AML-193 (cell line): ENCODE data around the gene ADCYAP1R1.

Experiments used
- DNase-seq, 2 experiments: peaks; one replicate each; lab custom pipeline; 2025; lab: John Stamatoyannopoulos, UW

ADCYAP1R1 gene

DNA sequence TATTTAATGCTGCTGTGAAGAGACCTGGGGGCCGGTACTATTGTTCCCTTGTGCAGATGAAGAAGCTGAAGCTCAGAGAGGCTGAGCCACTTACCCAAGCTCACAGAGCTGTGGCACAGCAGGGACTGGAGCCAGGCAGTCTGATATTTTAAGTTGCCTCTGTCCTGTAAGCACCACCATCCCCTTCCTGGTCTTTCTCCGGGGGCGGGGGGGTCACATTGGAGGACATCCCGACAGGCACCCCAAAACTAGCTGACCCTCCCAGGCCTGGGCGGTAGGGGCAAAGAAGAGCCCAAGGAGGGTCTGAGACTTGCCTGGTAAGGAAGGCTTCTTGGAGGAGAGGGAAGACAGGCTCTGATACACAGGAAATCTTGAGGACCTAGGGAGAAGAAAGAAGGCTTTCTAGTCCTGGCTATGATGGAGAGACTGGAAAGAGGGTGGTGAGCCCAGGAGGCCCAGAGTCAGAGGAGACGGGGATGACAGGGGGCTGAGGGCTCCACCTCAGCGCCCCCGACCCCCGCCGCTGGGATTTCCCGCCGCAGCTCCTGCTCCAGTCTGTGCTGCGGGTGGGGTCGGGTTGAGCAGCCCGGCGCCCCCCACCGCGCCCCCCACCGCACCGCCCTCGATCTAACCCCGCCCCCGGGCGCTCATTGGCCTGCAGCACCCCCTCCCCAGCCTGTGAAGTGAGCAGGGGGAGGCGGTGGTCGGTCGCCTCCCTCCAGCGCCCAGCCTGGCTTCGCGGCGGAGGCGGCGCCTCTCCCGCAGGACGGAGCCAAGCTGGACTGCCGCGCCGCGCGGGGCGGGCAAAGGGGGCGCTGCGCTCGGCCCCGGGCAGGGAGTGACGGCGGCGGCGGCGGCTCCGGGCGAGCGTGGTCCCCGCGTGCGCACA is at the start of gene ADCYAP1R1:
Gene ADCYAP1R1, plus strand, starts transcription at position 711 of the 889 bp plus-strand sequence. CDS start 10,957 bp downstream, outside the sequence.
- no peak for DNase-seq

DNA sequence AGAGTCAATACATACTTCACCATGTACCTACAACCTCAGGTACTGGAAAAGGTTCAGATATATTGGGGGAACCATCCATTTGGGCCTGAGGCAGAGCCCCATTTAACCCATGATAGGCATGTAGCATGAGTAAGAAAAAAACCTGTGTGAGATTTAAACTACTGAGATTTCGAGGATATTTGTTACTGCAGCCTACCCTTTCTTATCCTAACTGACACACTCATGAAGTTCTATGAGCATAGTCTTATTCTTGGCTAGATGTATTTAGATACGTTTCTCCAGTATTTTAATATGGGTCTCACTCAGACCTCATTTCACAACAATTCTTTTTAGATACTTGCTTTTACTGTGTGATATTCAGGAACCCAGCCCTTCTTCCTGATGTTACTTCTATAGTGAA is 49.0 kb upstream of the ADCYAP1R1 start:
- no peak for DNase-seq

DNA sequence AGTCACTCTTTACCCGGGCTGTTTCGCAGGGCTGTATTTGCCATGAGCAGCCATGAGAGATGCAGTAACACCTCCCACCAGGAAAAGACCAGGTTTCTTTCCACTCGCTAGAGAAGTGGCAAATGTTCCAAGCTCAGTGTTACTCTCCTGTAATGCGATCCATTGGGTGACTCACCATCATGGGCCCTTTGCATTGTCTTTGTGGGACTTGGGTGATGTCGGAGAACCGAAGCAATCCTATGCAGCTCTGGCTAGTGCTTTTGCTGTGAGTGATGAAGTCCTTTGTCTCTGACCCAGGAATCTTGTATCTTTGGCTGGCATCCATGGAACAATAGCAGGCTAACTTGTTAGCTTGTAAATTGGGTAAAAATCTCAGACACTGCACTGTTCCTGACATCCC is 48.4 kb upstream of the ADCYAP1R1 start:
- no peak for DNase-seq

GRCh38 chr7:31004393-31004792 is 47.7 kb upstream of the ADCYAP1R1 start:
- DNase-seq: no peak

GRCh38 chr7:31006857-31007256 is 45.3 kb upstream of the ADCYAP1R1 start:
- DNase-seq: no peak

- DNase-seq: no peak
Measured at GRCh38 chr7:31007634-31008033, 44.5 kb upstream of the ADCYAP1R1 start.

DNA sequence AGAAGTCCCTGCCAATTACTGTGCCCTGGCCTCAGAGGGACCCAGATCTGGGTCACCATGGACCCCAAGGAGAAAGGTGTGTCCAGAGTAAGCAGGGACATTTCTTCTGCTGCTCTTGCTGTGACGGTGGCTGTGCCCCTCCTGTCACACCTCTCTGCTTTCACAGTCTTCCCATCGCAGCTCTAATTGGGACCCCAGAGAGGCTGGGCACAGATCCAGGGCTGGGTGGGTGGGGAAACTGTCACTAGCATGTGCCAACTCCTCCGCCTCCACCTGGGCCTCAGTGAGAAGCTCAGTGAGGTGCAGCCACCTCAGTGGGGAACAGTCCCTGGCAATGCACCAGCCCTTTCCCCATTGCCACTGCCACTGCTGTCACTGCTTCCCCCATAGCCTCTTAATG is 37.3 kb upstream of the ADCYAP1R1 start:
- DNase-seq: no peak

DNA sequence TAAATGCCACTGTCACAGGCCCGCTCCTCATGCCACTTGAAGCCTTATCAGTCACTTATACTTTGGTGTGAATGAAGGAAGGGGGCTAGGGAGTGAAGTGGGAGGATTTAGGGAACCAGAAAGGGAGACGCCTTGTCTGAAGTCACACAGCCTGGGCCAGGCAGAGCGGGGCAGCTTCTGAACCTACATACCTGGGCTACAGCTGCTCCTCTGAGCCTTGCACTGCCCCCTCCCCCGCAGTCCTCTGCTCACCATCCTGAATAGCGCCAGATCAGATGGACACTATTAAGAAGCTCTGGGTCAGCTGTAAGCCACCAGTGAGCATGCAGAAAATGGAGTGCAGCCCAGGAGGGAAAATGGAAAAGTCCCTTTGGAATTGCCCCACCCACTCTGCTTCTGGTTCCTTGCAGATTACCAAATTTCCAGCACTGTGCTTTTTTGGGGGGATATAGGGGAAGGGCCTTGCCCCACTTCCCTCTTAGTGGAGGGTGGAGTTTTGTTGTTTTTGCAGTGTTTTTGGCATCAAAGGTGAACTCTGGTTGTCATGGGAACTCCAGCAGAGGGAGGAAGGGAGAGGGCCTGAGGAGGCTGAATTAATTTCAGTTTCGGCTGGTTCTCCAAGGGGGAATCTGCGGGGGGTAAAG is 35.0 kb upstream of the ADCYAP1R1 start:
- DNase-seq: no peak

- no peak for DNase-seq
Measured at GRCh38 chr7:31017721-31018120, 34.4 kb upstream of the ADCYAP1R1 start.

DNA sequence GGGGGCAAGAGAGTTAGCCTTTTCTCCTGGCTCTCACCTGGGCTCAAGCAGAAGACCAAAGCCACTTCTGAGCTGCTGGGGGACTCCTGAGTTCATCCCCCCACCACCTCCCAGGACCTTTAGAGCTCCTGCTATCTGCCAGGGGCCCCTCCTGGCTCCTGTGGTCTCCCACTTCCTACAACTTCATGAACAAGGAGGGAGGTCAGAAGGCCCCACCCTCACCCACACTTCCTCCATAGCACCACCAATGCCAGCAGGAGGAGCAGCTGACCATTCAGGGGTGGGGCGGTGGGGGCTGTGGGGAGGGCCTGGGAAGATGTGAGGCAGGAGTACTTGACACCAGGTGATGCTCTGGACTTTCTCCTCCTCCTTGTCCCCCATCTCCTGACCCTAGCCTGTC is 32.6 kb upstream of the ADCYAP1R1 start:
- DNase-seq: no peak

DNA sequence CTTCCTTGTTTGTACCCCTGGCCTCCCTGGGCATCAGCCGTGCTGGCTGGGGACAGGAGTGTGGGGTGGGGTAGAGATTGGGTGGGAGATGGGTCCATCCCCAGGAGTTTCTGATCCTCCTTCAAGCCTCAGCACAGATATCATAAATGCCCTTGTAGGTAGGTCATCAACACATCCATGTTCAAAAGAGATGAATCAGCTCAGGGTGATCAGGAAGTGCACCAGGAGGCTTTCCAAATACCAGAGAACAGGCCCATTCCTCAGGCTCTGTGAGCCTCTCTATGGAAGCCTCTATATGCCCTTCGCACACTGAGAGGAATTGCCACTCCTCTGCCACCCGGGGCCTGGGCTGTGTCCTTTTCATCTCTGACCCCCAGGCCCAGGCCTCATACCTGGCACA is 31.9 kb upstream of the ADCYAP1R1 start:
- DNase-seq: no peak

DNA sequence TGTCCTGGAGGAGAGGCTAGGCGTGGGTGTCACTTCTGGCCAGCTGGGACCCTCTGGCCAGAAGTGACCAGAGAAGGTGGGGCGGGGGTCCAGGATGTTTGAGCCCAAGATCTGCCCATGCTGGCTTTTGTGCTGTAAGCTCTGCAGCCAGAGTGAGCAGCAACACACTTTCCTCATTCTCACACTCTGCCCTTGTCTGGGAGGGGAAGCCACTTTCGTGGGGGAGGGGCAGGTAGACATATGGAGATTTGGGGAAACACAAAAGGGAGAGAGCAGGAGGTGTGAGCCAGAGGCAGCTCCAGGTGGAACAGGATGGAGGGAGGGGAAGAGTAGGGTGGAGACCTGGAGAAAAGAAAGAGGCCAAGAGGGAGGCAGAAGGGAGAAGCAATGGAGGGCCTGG is 31.5 kb upstream of the ADCYAP1R1 start:
- DNase-seq: no peak

DNA sequence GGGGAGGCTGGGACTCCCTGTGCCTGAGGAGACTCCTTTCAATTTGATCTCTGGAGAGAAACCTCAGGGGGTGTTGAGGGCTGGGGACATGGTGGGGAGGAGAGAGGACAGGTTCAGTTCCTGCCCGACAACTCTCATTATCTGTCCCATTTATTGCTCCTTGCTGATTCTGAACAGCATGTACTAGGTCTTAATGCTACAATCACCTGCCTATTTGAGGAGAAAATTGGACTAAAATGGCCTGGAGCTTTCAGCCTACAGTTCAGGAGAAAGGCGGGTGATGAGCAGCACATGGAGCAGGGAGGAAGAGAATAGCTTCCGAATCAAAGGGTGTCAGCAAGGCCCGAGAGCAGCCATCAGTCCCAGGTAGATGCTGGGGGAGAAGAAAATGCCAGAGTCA is 30.0 kb upstream of the ADCYAP1R1 start:
- DNase-seq: no peak

- no peak for DNase-seq
Measured at GRCh38 chr7:31022726-31023125, 29.4 kb upstream of the ADCYAP1R1 start.

DNA sequence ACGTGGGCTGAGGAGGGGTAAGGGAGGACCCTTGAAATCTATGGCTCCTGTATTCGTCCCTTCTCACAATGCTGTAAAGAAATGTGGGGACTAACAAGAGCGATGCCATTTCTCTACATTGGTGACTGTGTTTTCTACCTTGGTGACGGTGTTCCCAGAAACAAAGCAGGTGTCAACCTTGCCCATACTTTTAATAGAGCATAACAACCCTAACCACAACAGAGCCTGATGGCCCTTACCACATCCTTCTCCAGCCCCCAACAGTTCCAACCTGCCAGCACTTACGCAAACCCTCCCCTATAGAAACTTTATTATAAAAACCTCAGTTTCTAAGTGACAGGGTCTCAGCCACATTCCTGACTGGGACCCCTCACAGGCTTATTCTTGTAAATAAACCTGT is 28.2 kb upstream of the ADCYAP1R1 start:
- no peak for DNase-seq

- no peak for DNase-seq
Measured at GRCh38 chr7:31027161-31027965, 24.7 kb upstream of the ADCYAP1R1 start.

DNA sequence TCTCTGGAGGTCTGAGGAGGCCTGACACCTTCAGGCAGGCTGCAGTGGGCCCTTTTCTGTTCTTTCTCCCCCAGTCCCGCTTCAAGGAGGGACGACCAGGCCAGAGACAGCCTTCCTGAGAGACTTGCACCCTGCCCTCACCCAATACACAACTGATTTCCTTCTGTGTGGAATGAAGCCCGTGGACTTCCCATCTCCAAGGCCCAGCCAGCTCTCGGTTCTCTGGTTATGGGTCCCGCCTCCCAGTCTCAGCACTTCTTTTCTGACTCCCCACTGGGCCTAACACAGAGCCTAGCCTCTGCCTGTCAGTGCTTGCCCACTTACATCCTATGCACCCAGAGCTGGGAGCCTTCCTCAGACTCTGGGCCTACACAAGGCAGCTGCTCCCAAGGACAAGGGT is 24.1 kb upstream of the ADCYAP1R1 start:
- no peak for DNase-seq

GRCh38 chr7:31028417-31028992 is 23.6 kb upstream of the ADCYAP1R1 start:
- no peak for DNase-seq

DNA sequence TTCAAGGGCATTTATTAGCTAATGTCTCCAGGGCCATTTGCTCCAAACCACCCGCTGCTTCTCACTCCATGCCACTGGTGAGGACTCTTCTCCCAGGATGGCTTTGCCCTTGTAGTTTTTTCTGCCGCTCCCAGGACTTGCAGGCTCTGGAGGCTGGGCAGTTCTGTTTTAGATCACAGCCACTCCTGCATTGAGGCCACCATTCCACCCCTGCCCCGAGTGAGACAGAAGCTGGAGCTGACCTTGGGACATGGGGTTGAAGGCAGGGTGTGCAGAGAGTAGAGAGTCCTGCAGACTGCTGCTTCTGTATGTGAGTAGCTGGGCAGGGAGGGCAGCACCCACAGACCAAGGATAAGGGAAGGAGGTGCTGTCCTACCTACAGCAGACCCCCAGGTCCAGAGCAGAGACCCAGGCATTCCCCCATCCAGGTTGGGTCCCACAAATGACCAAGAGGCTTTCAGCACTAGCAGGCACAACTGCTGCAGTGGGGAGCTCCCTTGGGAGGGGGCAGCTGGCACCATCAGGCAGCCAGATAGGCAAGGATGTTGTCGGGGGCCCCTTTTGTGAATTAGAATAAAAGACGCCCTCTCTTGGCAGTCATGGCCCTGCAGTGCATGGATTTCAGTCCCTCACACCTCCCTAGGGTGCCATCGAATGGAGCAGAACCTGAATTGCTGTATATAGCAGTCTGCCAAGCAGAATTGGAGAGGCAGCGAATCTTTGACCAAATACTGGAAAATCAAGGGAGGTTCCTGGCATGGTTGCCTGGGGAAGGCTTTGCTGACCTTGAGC is 22.7 kb upstream of the ADCYAP1R1 start:
- no peak for DNase-seq

GRCh38 chr7:31033674-31034300 is 18.3 kb upstream of the ADCYAP1R1 start:
- DNase-seq: no peak

DNA sequence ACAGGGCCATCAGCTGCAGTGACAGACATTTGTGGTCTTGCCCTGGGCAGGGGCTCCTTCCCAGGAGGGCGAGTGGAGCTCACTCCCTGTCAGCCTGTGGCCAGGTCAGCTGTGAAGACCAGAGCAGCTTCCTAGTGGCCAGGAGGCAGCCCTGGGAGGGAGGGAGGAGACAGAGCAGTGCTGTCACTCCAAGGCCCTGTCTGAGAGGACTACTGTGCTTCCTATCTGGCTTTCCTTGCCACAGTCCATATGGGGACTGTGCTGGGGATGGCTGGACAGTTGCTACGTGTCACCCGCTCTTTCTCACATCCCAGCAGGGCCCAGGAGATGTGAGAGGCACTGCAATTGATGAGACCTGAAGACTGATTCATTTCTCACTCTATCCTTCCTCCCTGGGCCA is 15.2 kb upstream of the ADCYAP1R1 start:
- no peak for DNase-seq
